Measurements from ENCODE around the gene LRRTM3.

LRRTM3 gene

DNA sequence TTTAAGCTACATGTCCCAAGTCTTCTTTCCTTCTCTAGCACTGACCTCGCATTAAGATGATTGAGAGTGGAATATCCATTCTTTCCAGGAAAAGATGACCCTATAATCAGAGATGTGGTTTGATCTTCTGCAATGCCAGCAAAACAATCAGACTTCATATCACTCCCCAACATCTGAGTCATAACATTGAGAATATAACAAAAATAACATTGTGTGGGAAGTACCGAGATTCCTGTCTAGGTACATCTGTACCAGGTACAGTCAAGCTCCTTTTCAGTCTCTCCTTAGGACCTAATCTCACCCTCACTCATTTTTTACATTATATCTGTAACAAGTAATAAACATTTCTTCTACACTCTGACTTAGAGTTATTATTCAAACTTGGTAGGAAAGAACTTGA, 201.6 kb downstream of the LRRTM3 start:
- no peak for DNase-seq (ENCODE audit: low read depth)

DNA sequence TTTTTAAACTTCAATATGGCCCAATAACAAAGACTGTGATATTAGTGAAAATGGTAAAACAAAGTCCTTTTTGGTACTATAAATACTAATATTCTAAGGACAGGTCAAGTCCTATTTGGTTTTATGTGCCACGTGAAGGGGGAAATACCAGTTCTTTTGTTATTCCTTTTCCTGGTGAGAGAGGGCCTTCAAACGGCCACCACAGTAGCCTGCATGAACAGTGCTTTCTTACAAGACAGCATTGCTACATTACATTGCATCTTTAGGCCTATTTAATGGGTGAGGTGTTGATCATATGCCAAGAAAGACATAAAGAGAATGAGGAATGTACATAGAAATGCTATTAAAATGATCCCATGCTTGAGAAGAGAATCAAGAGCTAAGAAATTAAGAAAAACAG, 214.8 kb downstream of the LRRTM3 start:
- DNase-seq (ENCODE audit: low read depth) = no peak

DNA sequence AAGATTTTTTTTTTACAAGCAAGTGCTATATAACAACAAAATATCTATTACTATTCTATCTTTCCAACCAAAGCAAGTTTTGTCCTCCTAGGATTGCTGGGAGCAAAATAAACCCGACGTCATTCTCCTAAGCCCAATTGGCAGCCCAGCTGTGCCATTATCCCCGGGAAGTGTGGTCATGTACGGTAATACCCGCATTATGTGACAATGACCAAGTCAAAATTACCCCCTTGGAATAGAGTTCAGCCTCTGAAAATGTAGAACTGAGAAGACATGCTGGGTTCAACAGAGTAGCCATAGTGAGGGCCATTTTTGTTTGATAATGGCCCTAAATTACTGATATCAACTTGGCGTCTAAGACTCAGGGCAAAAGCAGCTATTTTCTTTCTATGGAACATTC, 215.5 kb downstream of the LRRTM3 start:
- DNase-seq (ENCODE audit: low read depth) = no peak

DNA sequence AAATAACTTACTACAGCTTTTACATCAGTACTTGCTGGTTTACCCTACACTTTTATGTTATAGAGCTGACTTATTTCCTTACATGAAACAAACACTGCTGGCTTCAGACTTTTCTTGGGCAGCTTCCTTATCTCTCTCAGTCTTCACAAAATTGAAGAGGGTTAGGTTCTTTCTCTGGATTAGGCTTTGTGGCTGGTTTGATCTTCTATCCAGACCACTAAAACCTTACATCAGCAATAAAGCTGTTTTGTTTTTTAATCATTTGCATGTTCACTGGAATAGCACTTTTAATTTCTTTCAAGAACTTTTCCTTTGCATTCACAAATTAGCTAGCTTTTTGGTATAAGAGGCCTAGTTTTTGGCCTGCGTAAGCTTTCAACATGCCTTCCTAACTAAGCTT, 218.7 kb downstream of the LRRTM3 start:
- DNase-seq (ENCODE audit: low read depth) = no peak
